CD4-positive, alpha-beta T cell treated with Interleukin-2 at 100 ng/mL for 4 hours (primary cell): ENCODE measurements around the gene SPOCK3.
A peak's percentile ranks its signal among the peaks of the same experiment; 100 is the strongest.
"Not testable (repeated sequence)": the region's sequence is repeated elsewhere in the genome, so short reads cannot be mapped to it uniquely, and the experiment has no call there.

Experiments used
- DNase-seq: peaks from one replicate; pipeline ENCODE4 v3.0.0-alpha.2; 2020; ENCODE audit warnings: low spot score

Gene SPOCK3

GRCh38 chr4:167035390-167035789 is 198.9 kb downstream of the SPOCK3 start:
- no peak for DNase-seq

DNA sequence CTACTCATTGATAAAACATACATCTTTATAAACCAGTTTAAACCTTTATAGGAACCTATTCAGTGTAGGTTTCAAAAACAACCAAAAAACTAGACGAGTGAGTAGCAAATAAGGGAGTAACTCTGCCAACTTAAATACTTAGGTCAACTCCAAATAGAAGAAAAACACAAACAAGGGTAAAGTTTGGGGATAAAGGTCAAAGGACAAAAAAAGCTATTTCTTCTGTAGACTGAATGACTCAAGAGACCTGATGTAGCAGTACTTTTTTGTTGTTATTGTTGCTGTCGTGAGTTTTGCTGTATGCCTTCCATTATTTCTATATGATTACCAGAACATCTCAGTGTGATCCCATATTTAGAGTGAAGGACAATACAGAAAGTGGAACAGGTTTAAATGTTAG is 199.3 kb downstream of the SPOCK3 start:
- DNase-seq: no peak

- no peak for DNase-seq
These were observed 201.4 kb downstream of the SPOCK3 start for GRCh38 chr4:167032871-167033270.

- no peak for DNase-seq
These were observed 202.6 kb downstream of the SPOCK3 start for GRCh38 chr4:167031534-167032156.

- no peak for DNase-seq
These were observed 205.3 kb downstream of the SPOCK3 start for GRCh38 chr4:167028976-167029375.

DNA sequence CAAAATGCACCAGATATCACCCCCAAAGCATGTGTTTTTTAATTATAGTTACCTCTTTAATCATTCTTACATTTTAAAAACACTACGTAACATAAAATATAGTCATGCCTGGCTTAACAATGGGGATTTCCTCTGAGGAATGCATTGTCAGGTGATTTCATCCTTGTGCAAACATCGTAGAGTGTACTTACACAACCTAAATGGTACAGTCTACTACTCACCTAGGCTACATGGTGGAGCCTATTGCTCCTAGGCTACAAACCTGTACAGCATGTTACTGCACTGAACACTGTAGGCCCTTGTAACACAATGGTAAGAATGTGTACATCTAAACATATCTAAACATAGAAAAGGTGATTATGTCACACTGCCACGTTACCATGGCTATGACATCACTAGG is 208.6 kb downstream of the SPOCK3 start:
- no peak for DNase-seq

GRCh38 chr4:167023364-167023925 is 210.8 kb downstream of the SPOCK3 start:
- DNase-seq: no peak

DNA sequence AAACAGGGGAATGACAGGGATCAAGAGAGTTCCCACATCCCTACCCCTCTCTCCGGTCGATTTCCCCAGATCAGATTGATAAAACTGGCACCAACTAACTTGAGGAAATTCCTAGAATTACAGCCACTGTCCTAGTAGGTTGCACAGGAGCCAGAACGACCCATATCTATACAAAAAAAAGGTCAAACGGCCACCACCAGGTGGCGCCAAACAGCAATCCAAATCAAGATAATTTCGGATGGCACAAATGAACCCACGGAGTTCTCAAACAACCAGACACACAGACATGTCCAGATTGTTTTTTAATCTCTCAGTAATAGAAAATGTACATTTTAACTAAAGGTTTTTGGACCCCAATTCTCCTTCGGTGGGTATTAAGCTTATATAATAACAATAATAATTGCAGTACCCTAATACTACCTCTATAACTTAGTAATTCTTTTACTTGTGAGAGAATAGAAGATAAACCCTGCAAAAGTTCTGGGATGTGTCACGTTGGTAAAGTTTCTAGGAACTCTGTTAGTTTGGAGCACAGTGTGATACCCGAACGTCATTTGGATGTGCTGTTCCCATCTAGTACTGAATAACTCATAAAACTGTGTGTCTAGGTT is 212.6 kb downstream of the SPOCK3 start:
- DNase-seq: peak; percentile 50

DNA sequence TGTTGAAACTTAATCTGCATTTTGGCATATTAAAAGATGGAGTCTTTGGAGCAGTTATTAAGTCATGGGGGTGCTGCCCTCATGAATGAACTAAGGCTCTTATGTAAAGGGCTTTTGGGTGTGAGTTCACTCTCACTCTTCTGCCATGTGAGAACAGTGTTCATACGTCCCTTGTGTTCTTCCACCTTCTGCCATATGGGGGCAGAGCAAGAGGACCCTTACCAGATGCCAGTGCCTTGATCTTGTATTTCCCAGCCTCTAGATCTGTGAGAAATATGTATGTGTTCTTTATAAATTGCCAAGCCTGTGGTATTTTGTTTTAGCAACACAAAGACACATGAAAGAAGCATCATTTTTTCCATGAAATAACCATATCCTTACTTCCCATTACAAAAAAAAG is 213.9 kb downstream of the SPOCK3 start:
- no peak for DNase-seq

GRCh38 chr4:167014944-167015343 is 219.3 kb downstream of the SPOCK3 start:
- no peak for DNase-seq

DNA sequence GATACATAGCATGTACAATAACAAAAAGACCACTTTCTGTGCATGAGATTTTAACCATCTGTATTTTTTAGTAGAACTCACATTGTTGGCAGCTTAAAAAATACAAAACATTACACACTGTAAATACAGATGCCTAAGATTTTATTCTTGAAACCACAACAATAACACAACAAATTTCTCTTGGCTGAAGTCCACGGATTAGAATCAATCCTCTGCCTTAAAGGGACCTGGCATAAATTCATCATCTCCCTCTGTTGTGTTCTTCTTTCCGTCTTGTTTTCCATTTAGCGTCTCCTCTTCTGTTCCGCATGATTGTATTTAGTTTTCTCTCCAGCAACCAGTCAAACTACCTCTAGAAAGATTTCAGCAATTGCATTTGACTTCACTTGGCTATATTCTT is 231.0 kb downstream of the SPOCK3 start:
- DNase-seq: no peak

GRCh38 chr4:167000141-167000852 is 234.0 kb downstream of the SPOCK3 start:
- no peak for DNase-seq

- no peak for DNase-seq
These were observed 238.1 kb downstream of the SPOCK3 start for GRCh38 chr4:166996216-166996615.

DNA sequence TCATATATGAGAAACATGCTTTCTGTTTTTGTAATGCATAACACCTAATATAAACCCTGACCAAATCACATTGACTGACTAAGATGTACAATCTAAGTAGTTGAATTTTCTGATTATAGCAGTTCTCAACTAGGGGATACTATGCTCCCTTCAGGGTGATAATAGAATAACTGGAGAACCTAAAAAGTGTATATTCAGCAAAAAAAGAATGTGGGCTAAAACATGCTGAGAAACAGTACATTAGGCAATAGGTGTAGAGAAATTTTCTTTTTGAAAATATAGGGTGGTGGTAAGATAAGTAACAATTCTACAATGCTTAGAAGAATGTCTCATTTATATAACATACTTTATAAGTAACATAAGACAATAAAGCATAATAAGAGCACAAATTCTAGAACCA is 239.6 kb downstream of the SPOCK3 start:
- DNase-seq: no peak

GRCh38 chr4:166991006-166991561 is 243.2 kb downstream of the SPOCK3 start:
- DNase-seq: no peak

- no peak for DNase-seq
These were observed 244.4 kb downstream of the SPOCK3 start for GRCh38 chr4:166989886-166990285.

DNA sequence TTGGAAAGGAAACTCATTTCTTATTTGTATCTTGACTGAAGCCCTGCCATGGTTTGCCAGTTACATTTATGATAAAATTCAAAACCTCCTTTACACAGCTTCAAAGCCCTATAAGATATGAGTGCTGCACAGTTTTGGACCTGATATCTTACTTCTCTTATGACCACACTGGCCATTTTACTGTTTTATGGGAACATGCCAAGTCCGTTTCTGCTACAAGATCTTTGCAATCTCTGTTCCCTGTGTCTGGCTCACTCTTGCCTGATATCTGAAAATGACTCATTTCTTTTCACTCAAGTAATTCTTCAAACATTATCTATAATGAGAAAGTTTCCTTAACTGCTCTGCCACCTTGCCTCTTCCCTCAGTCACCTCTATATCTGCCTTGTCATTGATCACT is 247.3 kb downstream of the SPOCK3 start:
- DNase-seq: no peak

GRCh38 chr4:166981847-166982246 is 252.4 kb downstream of the SPOCK3 start:
- no peak for DNase-seq

- no peak for DNase-seq
These were observed 253.9 kb downstream of the SPOCK3 start for GRCh38 chr4:166980419-166980818.

- DNase-seq: no peak
These were observed 256.7 kb downstream of the SPOCK3 start for GRCh38 chr4:166977596-166977995.

DNA sequence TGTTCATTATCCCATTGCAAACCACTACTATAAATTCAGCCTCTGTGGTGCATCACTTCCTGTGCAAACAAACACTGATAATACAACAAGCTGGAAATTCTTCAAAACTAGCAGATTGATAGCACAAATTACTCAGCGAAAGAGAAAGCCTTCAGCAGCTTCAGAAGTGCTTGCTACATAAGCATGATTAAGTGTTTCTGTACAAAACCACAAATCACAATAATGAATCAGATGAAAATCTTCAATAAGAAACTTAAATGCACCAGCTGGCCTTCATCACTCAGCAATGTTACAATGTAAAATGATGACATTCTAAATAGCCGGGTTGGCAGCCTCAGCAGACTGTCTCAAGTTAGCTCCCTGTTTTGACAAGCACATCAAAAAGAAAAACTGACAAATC is 262.2 kb downstream of the SPOCK3 start:
- DNase-seq: no peak

- not testable (repeated sequence) for DNase-seq
These were observed 266.1 kb downstream of the SPOCK3 start for GRCh38 chr4:166968219-166968618.

DNA sequence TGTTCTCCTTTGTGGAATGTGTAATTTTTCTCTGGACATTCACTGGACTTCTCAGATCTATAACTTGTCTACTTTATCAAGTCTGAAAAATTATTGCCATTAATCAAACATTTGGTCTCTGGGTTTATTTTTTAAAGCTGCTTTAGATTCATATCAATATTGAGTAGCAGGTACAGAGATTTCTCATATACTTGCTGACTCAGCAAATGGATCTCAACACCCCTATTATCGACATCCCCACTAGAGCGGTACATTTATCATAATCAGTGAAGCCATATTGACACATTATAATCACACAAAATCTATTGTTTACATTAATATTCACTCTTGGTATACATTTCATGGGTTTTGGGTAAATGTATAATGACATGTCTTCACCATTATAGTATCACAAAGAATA is 268.7 kb downstream of the SPOCK3 start:
- DNase-seq: no peak
